Measurements from ENCODE around the gene SRSF10.
"Not testable (repeated sequence)": the region's sequence is repeated elsewhere in the genome, so short reads cannot be mapped to it uniquely, and the experiment has no call there.

The SRSF10 gene

GRCh38 chr1:23958810-23959460, 21.2 kb downstream of the SRSF10 start:
- DNase-seq (ENCODE audit: low read depth) = peak; percentile 85

- not testable (repeated sequence) for DNase-seq (ENCODE audit: low read depth)
These were observed 21.9 kb downstream of the SRSF10 start for GRCh38 chr1:23958040-23958809.

GRCh38 chr1:23957096-23957495, 23.0 kb downstream of the SRSF10 start:
- no peak for DNase-seq (ENCODE audit: low read depth)

- no peak for DNase-seq (ENCODE audit: low read depth)
These were observed 27.1 kb downstream of the SRSF10 start for GRCh38 chr1:23953020-23953419.

- DNase-seq (ENCODE audit: low read depth) = no peak
These were observed 32.8 kb downstream of the SRSF10 start for GRCh38 chr1:23947366-23947765.

- DNase-seq (ENCODE audit: low read depth) = no peak
These were observed 43.5 kb downstream of the SRSF10 start for GRCh38 chr1:23936481-23937176.

- DNase-seq (ENCODE audit: low read depth) = no peak
These were observed 48.6 kb downstream of the SRSF10 start for GRCh38 chr1:23931491-23931880.

GRCh38 chr1:23930861-23931490, 49.2 kb downstream of the SRSF10 start:
- DNase-seq (ENCODE audit: low read depth) = no peak

- DNase-seq (ENCODE audit: low read depth) = no peak
These were observed 49.9 kb downstream of the SRSF10 start for GRCh38 chr1:23930270-23930669.

- DNase-seq (ENCODE audit: low read depth) = no peak
These were observed 51.3 kb downstream of the SRSF10 start for GRCh38 chr1:23928789-23929188.

GRCh38 chr1:23927097-23927496, 53.0 kb downstream of the SRSF10 start:
- DNase-seq (ENCODE audit: low read depth) = no peak

GRCh38 chr1:23925279-23925678, 54.8 kb downstream of the SRSF10 start:
- no peak for DNase-seq (ENCODE audit: low read depth)

GRCh38 chr1:23924601-23925000, 55.5 kb downstream of the SRSF10 start:
- no peak for DNase-seq (ENCODE audit: low read depth)

- DNase-seq (ENCODE audit: low read depth) = no peak
These were observed 56.3 kb downstream of the SRSF10 start for GRCh38 chr1:23923592-23924499.

- no peak for DNase-seq (ENCODE audit: low read depth)
These were observed 57.7 kb downstream of the SRSF10 start for GRCh38 chr1:23922321-23922943.

- no peak for DNase-seq (ENCODE audit: low read depth)
These were observed 63.7 kb downstream of the SRSF10 start for GRCh38 chr1:23916209-23917131.

- no peak for DNase-seq (ENCODE audit: low read depth)
These were observed 64.7 kb downstream of the SRSF10 start for GRCh38 chr1:23915466-23915865.

- no peak for DNase-seq (ENCODE audit: low read depth)
These were observed 65.2 kb downstream of the SRSF10 start for GRCh38 chr1:23914921-23915320.

Data from stimulated activated CD8-positive, alpha-beta memory T cell treated with anti-CD3 and anti-CD28 coated beads, Interleukin-7, amount 100 ng/mL, for 24 hours (primary cell).